Stimulated activated CD8-positive, alpha-beta memory T cell treated with anti-CD3 and anti-CD28 coated beads, Interleukin-7, amount 100 ng/mL, for 4 hours (primary cell): ENCODE measurements around the gene MCOLN1.

Source experiments
- DNase-seq, 2 donors: peaks; one replicate each; pipeline ENCODE4 v3.0.0-alpha.2; 2020; ENCODE audit warnings: low read depth in 2 of 2

The MCOLN1 gene

DNA sequence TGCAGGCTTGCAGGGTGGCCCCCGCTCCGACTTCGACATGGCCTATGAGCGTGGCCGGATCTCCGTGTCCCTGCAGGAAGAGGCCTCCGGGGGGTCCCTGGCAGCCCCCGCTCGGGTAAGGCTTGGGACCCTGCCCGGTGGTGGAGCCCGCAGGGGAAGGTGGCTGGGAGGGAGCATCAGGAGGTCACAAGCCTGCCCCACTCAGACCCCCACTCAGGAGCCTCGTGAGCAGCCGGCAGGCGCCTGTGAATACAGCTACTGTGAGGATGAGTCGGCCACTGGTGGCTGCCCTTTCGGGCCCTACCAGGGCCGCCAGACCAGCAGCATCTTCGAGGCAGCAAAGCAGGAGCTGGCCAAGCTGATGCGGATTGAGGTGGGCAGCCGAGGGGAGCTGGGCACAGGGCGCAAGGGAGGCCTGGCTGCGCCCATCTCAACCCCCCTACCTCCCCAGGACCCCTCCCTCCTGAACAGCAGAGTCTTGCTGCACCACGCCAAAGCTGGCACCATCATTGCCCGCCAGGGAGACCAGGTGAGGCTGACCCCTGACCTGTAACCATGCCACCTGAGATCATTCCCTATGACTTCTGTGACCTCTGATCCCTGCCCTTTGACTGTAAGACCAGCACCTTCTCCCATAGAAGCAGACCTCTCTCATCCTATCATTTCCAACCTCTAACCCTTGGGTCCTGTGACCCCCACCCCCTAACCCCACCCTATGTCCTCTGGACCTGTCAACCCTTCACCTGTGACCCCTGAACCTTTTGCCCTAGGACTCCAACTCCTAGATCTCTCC lies 20.3 kb downstream of the MCOLN1 start:
- DNase-seq, result no peak

DNA sequence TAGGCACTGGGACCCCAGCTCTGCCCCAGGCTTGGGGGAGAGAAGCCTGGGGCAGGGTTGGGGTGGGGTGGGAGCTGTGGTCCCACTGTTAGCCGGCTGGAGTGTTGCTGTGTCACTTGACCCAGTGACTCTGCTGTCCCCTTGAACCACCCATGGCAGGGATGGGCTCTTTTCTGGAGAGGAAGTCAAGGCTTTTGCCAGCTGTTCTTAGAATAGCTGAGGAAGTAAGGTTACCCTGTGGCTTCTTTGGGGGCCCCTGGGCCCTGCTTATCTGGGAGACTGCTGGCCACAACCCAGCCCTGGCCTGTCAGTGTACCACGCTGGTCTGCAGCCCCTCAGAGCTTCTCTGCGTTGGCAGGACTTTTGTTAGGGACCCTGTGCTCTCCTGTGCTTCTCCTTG lies 22.2 kb downstream of the MCOLN1 start:
- DNase-seq, result no peak

DNA sequence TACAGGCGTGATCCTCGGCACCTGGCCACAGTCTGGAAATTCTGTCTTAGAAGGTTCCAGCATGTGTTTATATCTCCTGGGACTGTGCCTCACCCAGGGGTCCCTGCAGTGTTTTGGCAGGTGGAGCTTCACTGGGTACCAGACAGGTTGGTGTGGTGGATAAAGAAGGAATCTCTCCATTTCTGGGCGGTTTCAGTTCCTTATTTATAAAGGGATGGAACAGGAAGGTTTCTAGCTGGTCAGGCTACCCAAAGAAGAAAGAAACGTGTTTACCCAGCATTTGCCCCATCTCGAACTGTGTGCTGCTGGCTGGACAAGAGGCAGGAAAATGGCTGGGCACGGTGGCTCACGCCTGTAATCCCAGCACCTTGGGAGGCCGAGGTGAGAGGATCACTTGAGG lies 22.9 kb downstream of the MCOLN1 start:
- DNase-seq, result no peak

DNA sequence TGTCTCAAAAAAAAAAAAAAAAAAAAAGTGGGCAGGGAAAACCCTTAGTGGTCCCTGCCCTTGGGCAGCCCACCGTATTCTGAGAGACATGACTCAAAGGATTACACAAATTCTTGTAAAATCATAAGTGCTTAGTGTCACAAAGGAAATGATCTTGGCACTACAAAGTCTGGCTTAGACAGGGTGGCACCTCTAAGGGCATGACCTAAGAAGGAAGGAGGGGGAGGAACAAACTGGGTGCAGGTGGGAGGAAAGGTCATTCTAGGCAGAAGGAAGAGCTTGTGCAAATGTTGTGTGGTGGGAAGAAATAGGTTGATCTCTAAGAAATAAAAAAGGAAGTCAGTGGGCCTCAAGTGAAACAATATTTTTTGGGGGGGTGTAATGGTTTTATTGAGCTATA lies 23.5 kb downstream of the MCOLN1 start:
- no peak for DNase-seq

DNA sequence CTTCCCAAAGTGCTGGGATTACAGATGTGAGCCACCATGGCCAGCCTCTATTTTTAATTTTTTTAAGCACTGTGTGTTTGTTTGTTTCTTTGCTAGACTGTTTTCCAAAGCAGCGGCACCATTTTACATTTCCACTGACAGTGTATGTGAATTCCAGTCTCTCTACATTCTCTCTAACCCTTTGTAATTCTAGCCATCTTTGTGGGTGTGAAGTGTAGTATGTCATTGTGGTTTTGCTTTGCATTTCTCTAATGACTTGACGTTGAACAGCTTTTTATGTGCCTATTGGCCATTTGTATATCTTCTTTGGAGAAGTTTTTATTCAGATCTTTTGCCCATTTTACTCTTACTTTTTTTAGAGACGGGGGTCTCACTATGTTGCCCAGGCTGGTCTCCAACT lies 24.7 kb downstream of the MCOLN1 start:
- DNase-seq, result no peak

DNA sequence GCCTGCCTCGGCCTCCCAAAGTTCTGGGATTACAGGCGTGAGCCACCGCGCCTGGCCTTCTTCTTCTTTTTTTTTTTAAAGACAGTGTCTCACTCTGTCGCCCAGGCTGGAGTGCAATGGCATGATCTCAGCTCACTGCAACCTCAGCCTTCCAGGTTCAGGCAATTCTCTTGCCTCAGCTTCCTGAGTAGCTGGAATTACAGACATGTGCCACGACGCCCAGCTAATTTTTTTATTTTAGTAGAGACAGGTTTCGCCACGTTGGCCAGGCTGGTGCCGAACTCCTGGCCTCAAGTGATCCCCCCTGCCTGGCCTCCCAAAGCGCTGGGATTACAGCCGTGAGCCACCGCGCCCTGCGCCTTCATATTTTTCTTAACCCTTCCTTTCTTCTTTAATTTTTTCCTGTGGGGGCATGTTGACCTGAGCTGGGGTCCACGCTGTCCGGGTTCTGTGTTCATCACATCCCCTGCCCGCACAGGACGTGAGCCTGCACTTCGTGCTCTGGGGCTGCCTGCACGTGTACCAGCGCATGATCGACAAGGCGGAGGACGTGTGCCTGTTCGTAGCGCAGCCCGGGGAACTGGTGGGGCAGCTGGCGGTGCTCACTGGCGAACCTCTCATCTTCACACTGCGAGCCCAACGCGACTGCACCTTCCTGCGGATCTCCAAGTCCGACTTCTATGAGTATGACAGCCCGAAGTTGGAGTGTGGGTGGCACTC lies 27.2 kb downstream of the MCOLN1 start:
- DNase-seq, result no peak

DNA sequence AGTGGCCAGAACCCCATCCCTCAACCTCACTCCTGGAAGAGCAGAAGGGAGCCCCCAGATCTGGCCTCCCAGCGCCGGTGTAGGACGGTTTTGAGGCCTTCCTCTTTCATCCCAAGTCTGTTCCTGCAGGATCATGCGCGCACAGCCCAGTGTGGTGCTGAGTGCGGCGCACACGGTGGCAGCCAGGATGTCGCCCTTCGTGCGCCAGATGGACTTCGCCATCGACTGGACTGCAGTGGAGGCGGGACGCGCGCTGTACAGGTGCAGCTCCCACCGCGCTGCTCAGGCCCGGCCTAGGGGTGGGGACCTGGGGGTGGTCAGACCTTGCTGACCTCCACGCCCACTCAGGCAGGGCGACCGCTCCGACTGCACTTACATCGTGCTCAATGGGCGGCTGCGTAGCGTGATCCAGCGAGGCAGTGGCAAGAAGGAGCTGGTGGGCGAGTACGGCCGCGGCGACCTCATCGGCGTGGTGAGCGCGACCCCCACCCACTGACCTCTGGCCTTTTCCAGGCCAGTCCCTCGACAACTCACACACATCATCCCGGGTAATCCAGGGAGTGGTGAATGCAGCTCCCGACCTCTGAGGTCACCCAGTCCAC lies 27.8 kb downstream of the MCOLN1 start:
- DNase-seq, result no peak

DNA sequence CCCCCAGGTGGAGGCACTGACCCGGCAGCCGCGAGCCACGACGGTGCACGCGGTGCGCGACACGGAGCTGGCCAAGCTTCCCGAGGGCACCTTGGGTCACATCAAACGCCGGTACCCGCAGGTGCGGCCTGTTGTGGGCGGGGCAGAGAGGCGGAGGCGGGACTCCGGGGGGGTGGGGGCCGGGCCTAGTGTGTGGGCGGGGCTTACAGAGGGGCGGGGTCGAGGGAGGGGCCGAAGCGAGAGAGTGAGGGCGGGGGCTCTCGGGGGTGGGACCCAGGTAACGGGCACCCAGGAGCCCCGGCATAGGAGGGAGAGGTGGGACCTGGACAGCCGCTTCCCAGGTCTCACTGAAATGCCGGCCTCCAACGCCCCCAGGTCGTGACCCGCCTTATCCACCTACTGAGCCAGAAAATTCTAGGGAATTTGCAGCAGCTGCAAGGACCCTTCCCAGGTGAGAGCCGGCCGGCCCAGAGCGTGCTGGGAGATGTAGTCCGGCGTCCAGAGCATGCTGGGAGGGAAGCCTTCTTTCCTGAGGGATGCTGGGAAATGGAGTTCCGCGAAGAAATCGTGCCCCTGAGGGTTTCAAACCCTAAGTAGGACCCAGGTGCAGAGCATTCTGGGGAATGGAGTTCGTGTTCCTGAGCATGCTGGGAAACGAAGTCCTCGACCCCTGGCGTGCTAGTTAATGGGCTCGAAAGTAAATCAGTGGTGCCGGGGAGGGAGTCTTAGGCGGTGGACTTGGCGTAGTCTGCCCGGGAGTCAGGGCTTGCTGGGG lies 28.8 kb downstream of the MCOLN1 start:
- no peak for DNase-seq

DNA sequence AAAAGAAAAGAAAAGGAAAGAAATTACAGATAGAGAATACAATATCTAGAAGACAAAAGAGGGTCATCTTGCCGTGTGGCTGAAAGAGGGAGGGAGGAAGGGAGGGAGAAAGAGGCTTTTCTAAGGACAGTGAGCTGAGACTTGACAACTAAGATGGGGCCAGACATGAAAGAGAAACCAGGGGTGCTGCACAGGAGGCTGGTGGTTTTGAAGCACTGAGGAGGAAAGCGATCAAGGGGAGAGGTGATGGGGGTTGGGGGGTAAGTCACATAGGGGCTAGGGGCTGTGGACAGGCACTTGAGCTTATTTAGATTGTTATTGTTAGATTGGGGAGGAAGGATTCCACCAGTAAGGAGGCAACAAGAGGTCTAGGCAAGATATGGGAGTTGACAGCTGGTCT lies 30.4 kb downstream of the MCOLN1 start:
- DNase-seq, result no peak

DNA sequence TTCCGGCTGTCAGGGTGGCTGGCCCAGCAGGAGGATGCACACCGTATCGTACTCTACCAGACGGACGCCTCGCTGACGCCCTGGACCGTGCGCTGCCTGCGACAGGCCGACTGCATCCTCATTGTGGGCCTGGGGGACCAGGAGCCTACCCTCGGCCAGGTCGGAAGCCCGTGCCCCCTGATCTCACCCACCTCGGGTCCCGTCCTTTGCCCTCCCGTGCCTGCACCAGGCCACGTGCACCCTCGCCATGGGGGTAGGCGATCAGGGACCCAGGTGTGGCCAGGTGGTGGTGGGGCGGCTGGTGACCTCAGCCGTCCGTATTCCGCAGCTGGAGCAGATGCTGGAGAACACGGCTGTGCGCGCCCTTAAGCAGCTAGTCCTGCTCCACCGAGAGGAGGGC lies 32.1 kb downstream of the MCOLN1 start:
- no peak for DNase-seq

DNA sequence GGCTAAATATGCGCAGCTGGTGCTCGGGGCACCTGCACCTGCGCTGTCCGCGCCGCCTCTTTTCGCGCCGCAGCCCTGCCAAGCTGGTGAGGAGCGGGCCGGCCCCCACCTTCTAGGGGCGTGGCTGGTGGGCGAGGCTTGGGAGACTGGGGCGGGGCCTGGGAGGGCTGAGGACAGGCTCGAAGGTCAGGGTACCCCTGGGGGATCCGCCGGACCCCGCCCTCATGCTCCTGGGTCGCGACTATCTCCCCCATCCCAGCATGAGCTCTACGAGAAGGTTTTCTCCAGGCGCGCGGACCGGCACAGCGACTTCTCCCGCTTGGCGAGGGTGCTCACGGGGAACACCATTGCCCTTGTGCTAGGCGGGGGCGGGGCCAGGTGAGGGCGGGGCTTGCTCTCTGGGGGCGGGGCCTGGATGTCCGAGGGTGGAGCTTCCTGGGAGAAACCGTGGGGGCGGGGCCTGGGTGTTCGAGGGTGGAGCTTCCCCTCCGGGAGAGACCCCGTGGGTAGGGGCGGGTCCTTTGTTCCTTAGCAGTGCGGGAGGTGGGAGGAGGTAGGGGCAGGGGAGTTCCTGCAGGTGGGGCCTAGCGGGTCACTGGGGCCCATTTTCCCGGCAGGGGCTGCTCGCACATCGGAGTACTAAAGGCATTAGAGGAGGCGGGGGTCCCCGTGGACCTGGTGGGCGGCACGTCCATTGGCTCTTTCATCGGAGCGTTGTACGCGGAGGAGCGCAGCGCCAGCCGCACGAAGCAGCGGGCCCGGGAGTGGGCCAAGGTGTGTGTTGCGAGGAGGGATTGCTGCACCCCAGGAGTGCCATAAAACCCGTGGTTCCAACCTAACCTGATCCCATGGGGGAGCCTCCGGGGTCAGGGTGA lies 32.8 kb downstream of the MCOLN1 start:
- no peak for DNase-seq

DNA sequence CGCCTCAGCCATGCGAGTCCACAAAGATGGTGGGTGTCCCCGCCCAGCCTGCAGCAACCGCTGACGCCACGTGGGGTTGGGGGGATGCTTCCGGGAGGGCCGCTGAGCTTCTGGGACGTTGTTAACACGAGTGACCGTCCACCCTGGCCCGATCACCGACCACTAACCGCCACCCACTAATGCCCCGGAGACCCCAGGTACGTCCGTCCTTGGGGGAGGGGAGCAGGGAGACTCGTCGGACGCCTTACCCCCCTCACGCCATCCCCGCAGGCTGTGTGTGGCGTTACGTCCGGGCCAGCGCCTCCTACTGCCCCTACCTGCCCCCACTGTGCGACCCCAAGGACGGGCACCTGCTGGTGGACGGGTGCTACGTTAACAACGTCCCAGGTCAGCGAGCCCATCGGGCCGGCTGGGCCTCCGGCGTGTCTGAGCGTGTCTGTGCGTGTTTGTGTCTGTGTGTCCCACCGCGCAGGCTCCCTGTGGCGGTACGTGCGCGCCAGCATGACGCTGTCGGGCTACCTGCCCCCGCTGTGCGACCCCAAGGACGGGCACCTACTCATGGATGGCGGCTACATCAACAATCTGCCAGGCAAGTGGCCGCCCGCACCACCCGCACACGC lies 34.4 kb downstream of the MCOLN1 start:
- no peak for DNase-seq

DNA sequence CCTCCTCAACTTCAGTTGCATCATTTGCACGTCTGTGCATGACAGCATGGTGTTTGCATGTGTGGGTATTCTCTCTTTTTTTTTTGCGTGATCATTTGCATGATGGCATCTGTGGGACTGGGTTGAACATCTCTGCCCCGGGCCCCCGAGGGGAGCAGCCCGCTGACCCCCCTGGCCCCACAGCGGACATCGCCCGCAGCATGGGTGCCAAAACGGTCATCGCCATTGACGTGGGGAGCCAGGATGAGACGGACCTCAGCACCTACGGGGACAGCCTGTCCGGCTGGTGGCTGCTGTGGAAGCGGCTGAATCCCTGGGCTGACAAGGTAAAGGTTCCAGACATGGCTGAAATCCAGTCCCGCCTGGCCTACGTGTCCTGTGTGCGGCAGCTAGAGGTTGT lies 36.2 kb downstream of the MCOLN1 start:
- no peak for DNase-seq

DNA sequence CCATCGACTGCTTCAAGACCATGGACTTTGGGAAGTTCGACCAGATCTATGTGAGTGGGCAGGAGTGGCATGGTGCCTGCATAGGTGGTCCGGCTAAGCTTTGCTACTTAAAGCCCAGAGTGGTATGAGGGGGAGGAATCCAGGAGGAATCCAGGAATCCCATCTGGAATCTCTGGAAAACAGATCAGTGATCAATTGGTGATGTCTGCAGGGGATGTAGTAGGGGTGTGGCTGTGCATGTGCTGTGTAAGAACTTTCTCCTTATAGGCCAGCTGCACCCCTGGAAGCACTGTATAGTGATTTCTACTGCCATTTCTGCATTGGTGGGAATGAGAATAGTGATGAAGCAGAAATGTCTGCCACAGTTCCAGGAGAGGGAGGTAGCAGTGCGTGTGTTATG lies 36.7 kb downstream of the MCOLN1 start:
- DNase-seq, result no peak

DNA sequence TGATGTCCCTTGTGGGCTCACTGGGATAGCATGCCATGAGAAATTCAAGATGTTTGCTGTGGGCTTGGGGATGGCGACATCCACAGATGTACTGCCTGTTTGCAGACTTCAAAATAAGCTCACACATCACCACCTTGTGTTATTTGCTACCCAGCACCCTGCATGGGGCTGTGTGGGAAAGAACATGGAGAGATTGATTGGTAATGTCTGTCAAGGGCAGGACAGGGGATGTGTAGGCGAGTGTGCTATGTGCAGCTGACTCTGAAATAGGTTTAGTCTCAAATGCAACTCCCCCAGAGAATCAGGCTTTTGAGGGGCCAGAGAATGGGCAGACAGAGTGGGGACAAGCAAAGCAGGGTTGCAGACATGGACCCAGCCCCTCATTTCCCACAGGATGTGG lies 37.8 kb downstream of the MCOLN1 start:
- no peak for DNase-seq

DNA sequence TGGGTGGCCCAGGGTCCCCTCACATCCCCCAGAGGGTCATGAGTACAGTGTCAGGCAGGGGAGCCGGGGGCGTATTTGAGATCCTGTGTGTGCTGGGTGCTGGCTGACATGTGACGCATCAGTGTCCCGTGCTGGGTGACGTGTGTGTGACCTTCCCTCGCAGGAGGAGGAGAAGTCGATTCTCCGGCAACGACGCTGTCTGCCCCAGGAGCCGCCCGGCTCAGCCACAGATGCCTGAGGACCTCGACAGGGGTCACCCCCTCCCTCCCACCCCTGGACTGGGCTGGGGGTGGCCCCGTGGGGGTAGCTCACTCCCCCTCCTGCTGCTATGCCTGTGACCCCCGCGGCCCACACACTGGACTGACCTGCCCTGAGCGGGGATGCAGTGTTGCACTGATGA lies 38.9 kb downstream of the MCOLN1 start:
- no peak for DNase-seq

DNA sequence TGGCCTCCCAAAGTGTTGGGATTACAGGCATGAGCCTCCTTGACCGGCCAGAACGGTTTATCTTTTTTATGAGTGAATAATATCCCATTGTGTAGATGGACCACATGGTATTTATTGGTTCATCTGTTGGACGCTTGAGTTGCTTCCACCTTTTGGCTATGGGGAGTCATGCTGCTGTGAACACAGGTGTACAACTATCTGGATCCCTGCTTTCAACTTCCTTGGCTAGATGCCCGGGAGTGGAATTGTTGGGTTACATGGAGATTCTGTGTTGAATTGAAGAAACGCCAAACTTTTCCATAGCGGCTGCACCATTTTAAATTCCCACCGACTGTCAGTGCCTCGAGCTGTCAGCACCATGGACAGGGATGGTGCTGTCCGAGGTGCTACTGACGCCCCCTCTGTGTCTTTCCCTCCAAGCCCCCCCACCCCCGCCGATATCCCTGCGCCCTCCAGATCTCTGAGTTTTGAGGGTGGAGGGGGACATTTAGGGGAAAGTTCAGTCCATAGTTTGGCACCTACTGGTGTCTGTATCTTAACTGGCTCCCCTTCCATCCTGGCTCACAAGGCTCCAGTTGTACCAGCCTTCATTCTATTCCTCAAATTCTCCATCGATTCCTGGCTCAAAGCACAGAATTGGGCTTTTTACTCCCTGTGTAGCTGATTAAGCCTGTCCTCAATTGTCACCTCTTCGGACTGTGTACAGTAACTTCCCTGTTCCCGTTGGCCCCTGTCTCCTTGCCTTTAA lies 40.4 kb downstream of the MCOLN1 start:
- no peak for DNase-seq

DNA sequence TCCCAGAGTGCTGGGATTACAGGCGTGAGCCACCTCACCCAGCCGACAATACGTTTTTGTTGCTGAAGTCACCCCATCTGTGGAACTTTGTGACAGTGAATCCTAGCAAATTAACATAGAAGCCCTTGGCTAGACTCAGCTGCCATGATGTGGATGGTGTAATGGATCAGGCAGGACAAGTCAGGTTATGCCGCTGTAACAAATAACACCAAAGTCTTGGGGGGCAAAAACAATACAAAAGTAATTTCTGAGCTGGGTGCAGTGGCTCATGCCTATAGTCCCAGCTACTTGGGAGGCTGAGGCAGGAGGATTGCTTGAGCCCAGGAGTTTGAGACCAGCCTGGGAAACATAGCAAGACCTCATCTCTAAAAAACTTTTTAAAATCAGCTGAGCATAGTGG lies 42.4 kb downstream of the MCOLN1 start:
- no peak for DNase-seq

DNA sequence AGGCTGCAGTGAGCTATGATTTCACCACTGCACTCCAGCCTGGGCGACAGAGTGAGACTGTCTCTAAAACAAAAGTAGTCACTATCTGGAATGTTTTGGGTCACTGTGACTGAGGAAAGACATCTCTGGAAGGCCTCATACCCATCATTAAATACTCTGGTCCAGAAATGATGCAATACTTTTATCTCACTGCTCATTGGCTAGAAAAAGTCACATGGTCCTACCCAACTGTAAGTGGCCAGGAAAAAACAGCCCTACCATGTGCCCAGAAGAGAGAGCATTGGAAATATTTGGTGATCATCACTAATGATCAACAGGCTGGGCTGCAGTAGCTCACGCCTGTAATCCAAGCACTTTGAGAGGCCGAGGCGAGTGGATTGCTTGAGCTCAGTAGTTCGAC lies 42.9 kb downstream of the MCOLN1 start:
- DNase-seq, result no peak

DNA sequence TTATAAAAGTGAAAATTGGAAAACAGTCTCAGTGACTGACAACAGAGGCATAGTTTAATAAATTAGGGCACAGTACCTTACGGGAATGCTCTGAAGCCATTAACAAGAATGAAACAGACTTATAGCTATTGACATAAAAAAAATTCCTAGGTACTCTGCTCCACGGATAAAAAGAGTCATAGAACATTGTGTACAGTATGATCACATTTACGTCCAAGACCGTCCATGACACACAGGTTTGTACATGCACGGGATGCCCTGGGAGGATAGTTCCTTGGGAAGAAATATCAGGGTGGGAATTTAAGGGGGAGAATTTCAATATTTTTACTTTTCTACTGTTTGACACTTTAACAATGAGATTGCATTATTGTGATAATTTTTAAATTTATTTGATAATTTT lies 48.3 kb downstream of the MCOLN1 start:
- DNase-seq, result no peak
